Ecto neural progenitor cell (in vitro differentiated cells): Measurements from ENCODE around the gene BCAR3.
"Not testable (repeated sequence)": the region's sequence is repeated elsewhere in the genome, so short reads cannot be mapped to it uniquely, and the experiment has no call there.

Experiments
- DNase-seq: peaks from one replicate; pipeline ENCODE4 v3.0.0-alpha.2; 2018; ENCODE audit warnings: low spot score

The BCAR3 gene

DNA sequence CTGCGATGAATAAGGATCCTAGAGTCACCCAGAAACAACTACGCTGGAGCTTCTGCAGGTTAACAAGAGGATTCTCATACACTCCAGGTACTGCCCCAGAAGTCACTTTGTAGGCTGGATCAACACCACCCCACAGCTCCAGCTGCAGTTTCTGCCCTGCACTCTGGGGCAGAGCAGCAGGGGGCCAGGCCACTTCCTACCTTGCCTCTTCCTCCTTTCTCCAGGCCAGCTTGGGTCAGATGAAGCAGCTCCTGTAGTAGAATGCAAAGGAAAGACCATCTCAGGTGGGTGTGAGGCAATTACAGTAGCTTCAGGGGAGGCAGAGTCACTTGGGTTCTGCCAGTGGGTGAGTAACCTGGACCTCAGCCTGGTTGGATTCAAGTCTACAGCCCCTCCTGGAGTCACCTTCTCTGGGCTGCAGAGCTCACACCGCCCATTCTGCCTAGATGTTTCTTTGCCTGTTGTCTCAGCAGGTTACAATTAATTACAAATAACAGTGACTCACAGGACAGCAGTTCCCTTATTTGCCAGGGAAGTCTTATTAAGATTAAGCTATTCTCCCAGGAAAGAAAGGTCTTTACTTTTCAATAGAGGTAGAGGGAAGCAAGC is 24.4 kb upstream of the BCAR3 start:
- DNase-seq: no peak

DNA sequence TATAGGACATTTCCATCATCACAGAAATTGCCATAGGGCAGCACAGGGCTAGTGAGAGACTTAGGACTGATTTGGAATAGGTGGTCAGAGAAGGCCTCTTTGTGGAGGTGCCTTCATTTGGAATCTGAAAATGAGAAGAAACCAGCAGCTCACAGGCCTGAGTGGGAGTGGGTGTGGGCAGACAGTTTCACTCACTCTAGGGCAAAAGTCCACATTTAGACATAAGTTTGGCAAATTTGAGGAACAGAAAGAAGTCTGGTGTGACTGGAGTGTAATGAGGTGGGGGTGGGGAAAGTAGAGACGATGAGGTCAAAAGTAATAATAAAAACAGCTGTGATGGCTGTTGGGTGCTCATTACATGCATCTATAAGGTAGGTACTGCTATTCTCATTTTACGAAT is 22.4 kb upstream of the BCAR3 start:
- no peak for DNase-seq

DNA sequence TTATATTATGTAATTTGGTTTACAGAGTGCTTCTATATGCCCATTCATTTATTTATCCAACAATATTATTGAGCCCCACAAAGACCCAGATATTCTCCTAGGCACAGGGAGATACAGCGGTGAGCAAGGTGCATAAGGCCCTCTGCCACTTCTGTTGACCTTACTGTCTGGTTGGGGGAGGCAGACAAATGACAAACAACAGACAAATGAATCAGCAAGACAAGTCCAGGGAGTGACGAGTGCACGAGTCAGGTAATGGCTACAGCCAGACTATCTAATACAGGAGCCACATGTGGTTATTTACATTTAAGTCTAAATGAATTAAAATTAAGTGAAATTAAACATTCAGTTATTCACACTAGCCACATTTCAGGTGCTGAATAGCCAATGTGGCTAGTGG is 22.0 kb upstream of the BCAR3 start:
- no peak for DNase-seq

DNA sequence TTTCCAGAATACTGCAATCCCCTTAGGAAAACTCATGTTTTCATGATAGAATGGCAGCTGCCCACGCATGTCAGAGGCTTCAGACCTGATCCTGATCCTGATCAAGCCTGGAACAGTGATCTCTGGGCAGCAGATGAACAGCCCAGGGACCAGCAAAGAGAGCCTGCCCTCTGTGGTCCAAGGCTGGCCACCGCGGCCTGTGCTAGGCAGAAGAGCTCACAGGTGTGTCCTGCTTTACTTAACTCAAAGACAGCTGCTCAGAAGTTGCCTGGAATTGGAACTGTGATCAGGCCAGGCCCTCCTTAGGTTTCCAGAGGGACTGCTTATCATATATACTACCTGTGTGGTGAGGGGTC is 21.2 kb upstream of the BCAR3 start:
- DNase-seq: no peak

DNA sequence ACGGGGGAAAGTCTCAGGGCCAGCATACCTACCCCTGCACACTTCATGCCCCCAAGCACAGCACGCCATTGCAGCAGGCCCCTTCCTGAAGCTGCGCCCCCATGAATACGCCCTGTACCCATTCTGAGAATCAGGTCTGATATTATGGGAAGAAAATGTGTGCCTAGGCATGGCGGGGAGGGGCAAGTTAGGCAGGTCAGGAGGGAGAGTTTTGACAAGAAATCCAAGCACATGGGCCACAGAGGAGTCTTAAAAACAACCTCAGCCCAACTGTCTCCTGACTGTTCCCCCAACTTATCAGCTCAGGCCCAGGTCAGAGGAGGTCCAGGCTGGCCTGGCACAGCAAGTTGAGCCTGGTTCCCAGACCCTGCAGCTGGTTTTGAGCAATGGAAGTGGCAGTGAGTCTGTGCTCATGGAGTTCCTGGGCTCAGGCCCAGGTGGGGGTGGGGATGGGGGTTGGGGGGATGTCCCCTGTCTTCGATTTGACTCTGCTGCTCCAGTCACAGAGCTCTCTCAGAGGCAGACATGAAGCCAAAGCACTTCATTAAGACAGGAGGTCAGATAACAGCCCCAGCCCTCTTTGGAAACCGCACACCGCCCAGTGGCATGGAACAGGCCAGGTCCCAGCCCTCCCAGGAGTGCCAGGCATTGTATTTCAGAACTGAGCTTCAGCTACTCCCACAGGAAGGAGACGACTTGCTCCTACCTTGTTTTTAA is 20.6 kb upstream of the BCAR3 start:
- DNase-seq: no peak

DNA sequence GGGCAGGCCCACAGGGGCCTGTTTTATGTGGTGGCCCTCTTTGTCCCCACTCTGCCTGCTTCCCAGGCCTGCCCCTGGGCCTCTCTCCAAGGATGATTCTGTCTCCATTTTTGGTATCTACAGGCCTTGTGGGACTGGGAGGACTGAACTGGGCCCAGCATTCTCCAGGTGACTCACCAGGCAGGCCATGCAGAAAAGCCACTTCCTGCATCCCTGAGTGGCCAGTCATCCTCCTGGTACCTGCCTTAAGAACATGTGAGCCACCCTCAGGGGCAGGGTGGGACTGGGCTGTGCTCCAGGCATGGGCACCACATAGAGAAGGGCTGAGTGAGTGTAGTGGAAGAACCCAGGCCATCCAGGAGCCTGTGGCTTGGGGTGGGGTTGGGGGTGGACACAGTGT is 20.0 kb upstream of the BCAR3 start:
- no peak for DNase-seq

DNA sequence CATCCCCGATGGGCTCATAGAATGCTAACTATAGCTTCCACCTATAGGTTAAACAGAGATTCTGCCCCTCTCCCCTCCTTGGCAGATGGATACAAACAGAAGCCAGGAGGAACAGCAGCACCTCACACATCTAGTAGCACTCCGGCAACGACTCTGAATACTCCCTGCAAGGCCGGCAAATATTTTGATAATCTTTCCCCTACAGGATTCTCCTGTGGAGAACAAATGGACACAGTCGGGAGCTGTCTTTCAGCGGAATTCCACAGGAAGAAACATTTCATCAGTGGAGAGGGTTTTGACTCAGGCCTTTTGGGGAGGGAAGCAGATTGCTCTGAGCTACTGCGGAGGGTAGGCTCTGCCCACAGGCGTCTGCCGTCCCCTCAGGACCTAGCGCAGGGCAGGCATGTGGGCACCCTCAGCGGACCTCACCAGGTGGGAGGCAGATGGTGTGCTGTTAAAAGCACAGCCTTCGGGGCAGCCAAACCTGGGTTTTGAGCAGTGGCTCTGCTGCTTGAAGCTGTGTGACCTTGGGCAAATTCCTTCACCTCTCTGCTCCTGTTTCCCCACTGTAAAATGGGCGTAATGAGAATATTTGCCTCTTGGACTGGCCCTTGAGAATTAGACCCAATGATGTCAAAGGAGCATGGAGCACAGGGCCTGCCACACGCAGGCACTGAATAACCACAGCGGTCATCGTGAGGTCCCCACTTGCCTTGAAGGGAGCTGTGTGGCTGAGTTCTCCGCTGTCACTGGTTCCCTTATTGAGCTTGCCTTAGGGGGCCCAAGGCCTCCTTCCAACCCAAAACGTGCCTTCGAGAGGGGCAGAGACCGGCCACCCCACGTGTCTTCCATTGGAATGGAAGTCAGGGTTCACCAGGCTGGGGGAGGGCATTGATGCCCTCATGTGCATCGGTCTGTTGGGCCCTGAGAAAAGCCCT is 19.2 kb upstream of the BCAR3 start:
- no peak for DNase-seq

DNA sequence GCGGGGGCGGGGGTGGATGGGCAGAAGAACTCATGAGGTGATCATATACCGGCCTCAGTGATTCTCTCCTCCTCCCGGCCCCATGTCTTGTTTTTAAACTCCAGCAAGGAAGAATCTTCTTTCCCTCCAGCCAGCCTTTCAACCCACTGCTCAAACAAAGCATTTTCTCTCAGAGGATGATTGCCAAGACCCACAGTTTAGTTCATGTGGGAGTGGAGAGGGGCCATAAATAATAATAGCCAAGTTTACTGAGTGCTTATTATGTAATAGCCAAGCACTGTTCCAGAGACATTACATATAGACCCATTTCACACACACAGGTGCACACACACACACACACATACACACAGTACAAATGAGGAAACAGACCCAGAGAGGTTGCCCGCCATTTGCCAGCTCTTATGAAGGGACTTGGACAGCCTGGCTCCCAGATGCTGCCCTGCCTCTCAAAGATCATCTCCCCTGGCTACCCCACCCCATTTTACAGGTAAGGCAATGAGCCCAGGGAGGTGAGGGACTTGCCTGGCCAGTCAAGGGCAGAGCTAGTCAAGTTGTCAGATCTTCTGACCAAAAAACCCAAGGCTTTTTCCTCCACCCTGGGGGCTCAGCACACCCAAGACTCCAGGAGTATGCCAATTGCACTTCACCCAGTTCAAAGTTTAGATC is 18.0 kb upstream of the BCAR3 start:
- no peak for DNase-seq

DNA sequence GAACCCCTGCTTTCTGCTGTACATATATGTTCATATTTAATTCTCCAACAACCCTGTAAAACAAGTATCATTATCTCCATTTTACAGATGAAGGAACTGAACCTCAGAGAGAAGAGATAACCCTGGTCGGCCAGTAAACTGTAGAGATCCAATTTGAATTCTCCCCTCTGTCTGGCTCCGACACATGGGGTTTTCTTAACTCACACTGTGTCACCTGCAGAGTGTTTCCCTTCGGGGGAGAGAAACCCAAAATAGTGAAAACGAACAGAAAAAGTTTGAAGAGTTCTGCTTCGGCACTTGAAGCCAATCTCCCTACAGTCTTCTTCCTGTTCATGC is 17.4 kb upstream of the BCAR3 start:
- no peak for DNase-seq

DNA sequence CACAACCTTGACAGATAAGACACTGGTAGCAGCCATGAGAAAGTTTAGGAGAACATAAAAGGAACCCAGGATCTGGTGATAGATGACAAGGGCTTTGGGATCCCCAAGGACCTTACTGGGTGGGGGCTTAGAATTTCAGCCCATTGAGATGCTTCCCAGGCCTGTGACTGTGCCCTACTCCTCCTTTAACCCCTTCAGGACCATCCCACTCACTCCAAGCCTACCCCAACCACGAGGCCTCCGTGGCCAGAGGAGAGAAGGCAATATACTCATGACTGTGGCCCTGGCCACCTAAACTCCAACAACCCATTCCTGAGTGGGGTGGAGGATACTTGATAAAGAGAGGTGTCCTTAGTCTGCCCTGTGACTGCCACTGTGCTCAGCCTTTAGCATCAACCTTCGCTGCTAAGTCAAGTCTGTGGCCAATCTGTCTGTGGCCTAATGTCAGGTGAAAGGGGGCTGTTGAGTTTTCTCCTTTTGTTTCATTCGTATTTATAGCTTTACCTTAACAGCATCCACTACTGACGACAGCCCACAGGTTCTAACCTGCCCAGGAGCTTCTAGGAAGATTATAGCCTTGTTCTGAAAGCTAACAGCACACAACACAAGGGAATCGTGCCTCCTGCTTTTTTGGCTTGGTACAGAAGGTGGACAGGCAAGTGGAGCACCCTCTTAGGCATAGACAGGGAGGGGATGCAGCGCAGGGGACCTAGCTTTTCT is 16.9 kb upstream of the BCAR3 start:
- DNase-seq: no peak

DNA sequence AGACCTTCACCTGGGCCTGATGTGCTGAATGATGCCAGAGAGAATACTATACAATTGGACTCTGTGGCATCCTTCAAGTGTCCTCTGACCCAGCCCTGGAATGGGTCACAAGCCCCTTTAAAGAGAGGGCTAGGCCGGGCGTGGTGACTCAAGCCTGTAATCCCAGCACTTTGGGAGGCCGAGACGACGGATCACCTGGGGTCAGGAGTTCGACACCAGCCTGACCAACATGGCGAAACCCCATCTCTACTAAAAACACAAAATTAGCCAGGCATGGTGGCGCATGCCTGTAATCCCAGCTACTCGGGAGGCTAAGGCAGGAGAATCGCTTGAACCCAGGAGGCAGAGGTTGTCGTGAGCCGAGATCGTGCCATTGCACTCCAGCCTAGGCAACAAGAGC is 15.9 kb upstream of the BCAR3 start:
- DNase-seq: not testable (repeated sequence)

DNA sequence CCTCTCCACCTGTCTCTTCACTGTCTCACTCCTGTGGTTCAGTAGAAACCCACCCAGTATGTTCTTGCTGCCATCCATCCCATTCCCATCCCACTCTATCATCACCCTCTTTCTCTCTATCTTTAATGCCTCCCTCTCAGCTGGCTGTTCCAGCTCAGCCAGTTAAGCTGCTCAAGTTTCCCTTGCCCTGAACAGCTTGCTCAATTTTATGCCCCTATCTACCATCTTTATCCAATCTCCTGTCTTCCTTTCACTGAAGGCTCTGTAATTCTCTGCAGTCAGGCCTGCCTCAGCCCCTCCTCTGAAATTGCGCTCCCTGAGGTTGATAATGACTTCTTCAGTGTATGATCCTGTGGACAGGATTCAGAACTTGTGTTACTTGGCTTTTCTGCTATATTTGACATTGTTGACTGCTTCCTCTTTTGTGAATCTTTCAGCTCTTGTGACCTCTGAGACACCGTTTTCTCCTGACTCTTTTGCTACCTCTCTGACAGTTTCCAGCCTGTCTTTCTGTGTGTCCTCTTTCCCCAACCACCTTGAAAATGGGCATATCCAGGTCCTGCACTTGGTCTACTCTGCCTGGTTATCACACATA is 13.9 kb upstream of the BCAR3 start:
- no peak for DNase-seq

DNA sequence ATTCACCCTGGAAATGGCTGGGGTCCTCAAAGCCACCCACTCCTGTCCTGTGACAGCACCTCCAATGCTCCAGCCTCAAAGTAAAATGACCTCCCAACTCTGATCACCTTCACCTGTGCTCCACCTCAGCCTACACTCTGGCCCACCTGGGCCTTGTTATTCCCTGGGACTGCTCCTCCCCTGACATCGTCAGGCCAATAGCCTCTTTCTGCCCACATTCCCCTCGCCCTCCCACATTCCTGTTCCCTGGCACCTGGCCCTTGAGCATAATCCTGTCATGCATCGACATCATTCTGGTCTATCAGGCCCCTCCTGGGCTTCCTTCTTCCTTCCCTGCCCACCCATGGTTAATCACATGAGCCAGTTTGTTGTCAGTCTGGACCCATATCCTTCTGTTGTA is 13.2 kb upstream of the BCAR3 start:
- no peak for DNase-seq

DNA sequence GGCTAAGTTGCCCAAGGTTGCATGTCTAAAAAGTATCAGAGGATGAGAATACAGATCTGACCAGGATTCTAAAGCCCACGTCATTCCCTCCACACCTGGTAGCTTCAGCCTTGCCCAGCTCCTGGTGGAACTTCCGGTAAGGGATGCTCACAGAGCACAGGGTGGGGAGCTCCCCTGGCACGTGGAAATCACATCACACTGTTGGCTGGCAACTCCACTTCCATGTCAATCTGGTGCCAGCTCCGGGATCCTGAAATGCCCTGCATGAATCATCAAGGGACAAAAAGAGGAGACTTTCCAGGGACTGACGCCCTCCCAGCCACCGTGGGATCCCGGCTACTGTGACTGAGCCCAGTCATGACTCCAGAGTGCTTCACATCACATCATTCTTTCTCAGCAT is 12.4 kb upstream of the BCAR3 start:
- no peak for DNase-seq

DNA sequence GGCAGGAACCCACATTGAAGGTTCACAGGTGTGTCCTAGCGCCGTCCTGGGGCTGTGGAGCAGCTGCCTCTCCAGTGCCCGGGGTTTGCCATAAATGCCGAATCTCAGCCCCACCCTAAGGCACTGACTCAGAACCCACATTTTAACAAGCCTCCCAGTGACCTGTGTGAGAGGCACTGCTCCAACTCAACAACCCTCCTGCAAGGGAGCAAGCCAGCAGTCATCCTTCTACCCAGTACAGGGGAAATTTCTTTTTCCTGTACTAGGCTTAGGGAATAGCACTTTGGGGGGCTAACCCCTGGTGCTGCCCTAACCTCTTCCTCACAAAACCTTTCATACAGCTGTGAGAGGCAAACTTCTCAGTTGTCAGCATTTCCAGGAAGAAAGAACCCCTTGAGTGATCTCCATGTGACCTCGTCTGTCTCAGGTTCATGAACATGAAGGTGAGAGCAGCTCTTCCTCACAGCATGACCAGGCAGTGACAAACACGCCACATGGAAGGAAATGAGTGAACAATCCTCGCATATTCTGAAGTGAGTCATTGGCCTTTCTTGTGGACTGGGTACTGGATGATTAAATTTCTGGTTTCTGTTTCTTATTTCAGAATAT is 11.4 kb upstream of the BCAR3 start:
- no peak for DNase-seq

DNA sequence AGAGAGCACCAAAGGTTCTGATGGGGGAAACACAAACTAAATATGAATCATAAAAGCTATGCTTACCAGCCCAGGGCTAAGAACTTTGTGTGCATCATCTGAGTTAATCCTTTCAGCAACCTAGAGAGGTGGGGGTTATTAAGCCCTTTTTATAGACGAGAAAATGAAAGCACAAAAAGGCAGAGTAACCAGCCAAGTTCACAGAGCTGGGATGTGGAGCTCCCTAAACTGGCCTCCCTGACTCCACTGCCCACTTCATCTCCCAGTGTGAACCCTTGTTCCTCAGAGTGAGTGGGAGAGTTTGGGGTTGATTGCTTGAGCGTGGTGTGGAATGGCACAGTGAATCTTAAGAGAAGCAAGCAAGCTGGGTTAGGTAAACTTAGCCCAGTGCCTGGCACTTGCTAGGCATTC is 10.8 kb upstream of the BCAR3 start:
- DNase-seq: no peak

DNA sequence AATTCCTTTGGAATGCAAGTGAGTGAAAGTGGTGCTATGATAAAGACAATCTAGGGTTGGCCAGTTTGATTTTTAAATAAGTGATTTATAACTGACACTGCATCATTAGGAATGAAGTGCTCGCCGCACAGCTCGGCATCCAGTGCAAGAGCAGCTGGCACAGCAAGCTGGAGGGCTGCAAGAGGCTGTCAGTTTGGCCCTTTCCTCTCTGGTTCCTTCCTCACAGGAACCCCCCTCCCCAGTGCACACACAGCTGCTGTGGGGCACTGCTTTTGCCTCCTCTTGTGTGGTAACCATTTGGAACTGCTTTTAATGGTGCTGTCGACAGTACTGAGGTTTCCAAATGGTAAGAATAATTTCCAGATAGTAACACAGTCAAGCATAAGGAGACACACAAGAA is 10.4 kb upstream of the BCAR3 start:
- DNase-seq: no peak

DNA sequence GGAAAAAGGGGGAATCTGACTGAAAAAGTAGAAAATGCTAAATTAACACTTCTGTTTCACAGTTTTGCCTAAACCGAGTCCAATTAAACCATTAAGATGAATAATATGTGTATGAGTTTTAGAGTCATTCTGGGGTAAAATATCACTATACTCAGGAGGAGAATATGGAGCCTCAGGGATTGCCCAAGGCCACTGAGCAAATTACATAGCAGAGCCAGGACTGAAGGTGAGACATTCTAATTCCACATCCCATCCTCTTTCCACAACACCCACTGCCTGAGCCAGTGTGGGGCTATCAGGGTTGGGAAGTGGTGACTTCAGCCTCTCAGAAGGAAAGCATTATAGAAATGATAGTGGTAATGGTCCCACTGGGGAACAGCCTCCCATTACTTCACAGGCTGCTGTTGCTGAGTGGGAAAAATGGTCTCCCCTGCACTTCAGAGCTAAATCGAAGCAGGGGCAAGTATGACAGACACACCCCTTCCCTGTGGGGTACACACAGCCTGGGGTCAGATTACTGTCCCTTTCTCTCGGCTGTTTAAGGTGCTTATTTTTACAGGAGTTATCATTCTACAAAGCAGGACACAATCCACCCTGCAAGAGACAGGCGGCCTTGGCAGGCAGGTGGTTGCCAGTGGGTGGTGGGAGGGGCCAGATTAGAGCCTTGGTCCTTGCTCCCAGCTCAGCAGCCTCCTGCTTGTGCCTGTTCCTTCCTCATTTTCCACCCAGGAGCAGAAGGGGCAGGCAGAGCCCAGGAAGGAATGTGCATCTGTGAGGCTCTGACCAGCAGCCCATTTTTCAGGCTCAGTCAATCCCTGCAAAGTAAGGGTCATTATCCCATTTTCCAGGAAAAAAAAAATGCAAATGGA is 9.5 kb upstream of the BCAR3 start:
- DNase-seq: no peak

DNA sequence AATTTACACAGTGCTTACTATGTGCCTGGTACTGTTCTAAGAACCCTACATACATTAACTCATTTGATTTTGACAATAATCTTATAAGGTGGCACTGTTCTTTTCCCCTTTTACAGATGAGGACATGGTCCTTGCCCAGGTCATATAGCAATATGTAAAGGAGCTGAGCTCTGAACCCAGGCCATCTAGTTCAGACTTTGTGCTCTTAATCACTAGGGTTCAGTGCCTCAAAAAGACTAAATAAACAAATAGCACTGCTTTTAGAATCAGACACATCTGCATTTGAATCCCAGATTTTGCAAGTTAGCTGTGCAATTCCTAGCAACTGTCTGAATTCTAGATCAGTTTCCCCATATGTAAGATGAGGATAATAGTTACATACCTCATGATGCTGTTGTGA is 8.7 kb upstream of the BCAR3 start:
- no peak for DNase-seq

DNA sequence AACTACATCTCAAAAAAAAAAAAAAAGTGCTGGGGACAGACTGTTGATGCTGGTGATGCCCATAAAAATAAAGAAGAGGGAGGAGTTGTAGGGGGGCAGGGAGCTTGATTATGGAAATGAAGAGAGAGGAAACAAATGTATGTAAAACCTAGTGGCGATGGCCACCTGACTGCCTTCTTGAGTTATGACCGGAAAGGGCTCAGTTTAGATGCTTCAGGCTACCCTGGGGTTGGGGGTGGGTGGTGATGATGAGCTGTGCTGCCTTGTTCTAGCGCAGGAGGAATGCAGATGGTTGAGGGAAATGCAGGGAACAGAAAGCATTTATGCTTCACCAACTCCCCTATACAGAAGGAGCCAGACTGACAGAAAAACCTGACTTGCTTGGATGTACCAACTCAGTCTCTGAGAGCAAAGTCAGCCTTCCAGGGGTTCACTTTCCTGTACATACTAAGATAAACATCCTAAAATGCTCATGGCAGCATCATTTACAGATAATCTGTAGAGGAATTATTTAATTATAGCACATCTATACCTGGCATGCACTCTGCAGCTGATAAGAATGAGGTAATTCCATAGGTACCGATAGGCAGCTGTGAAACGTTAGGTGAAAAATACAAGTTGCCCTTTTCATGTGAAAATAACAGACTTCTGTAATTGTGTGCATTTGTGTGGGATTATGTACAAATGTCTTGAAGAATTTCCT is 8.0 kb upstream of the BCAR3 start:
- DNase-seq: no peak
